SJSA1 (cell line): Measurements from ENCODE around the gene GALNT6. TPM values are rescaled to one million over a fixed set of nuclear protein-coding genes. Genes with fewer than 3 reads are reported as not detected.

ENCODE experiments used
- DNase-seq, 2 experiments: peaks; one replicate each; pipeline ENCODE4 v3.0.0-alpha.2; 2015 to 2020; ENCODE audit warnings: low spot score in 2 of 2, low read depth in 1 of 2
- H3K27ac ChIP-seq: fragments of 250-450 bp; sonication (Bioruptor Pico); 2 replicates; pipeline ENCODE4 v1.5.1; 2020; ENCODE audit warnings: mild to moderate bottlenecking, moderate library complexity
- H3K27me3 ChIP-seq: fragments of 250-450 bp; sonication (Bioruptor Pico); replicated peaks from 2 replicates; pipeline ENCODE4 v1.5.1; 2020; ENCODE audit warnings: mild to moderate bottlenecking, moderate library complexity
- H3K36me3 ChIP-seq: fragments of 250-450 bp; sonication (Bioruptor Pico); 2 replicates; pipeline ENCODE4 v1.5.1; 2020; ENCODE audit warnings: mild to moderate bottlenecking
- H3K4me1 ChIP-seq: fragments of 250-450 bp; sonication (Bioruptor Pico); replicated peaks from 2 replicates; pipeline ENCODE4 v1.6.1; 2021; ENCODE audit warnings: mild to moderate bottlenecking
- H3K4me3 ChIP-seq: fragments of 250-450 bp; sonication (Bioruptor Pico); 2 replicates; pipeline ENCODE4 v1.5.1; 2020; ENCODE audit warnings: mild to moderate bottlenecking
- H3K9me3 ChIP-seq: fragments of 250-450 bp; sonication (Bioruptor Pico); replicated peaks from 2 replicates; pipeline ENCODE4 v1.5.1; 2020; ENCODE audit warnings: mild to moderate bottlenecking
- total RNA-seq: library from RNA; depleted of rRNA; stranded (reverse); fragments of >200 nt; shearing (Covaris generic); gene quantifications from 2 replicates; pipeline ENCODE4 v1.2.3, GENCODE V29; 2014

Gene GALNT6
- total RNA-seq, 1 experiment from 2014 or later, result 30.8 TPM

DNA sequence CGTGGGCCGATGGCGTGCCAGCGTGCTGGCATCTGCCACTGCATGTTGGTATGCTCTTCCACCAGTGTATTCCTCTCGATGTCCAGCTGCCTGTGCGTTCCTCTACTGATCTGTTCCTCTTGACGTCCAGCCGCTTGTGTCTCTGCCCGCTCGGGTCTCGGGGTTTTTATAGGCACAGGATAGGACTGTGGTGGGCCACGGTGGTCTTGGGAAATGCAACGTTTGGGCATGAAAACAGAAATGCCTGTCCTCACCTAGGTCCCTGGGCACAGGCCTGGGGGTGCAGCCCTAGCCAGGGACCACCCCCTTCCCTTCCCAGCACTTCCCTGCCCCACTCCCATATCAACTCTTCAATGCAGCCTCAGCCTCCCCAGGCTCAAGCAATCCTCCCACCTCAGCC is 10.3 kb upstream of the GALNT6 start:
- no peaks in the 10 kb centered on the region for H3K27me3 ChIP-seq
- no peak for DNase-seq

DNA sequence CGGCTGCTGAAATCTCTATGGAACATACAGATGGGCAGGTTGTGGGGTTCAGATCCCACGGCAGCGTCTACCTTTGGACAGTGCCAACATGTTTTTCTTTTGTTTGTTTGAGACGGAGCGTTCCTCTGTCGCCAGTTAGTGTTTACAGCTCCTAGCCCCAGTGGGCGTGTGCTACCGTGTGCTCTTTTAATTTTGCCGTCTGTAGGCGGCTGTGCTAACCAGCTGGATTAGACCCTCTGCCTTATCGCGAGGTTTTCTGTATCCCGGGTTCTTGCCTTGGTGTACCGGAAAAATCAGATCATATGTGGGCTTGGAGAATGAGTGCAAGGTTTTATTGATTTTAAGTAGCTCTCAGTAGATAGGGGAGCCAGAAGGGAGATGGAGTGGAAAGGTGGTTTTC is 9.8 kb upstream of the GALNT6 start:
- Histone ChIP-seq H3K4me3 (no peak overlapping the region), H3K4me1 (peaks cover 36% of the 10 kb centered on the region), H3K27me3 (no peaks in the 10 kb centered on the region), H3K9me3 (no peaks in the 10 kb centered on the region), H3K36me3 (no peaks in the 10 kb centered on the region), H3K27ac (no peak overlapping the region)
- no peak for DNase-seq

More for the DNA sequence above, 10.3 kb upstream of the GALNT6 start:
- Histone ChIP-seq H3K36me3 (peaks cover under 1% of the 10 kb centered on the region; the same call in 1 of the 2 replicates), H3K4me3 (no peak overlapping the region), H3K9me3 (no peaks in the 10 kb centered on the region), H3K27ac (no peak overlapping the region), H3K4me1 (peaks cover 41% of the 10 kb centered on the region)

DNA sequence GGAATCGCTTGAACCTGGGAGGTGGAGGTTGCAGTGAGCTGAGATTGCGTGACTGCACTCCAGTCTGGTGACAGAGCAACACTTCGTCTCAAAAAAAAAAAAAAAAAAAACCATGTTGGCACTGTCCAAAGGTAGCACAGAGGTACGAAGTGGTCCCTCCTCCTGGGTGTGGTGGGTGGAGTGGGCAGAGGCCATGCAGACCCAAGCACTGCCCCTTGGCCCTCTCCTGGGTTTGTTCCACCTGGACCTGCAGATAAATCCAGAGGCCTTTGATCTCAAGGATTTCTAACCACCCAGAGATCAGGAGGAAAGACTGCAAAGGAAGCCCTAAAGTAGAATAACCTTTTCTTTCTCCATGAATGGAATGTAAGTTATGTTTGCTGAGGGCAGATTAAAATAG is 8.7 kb upstream of the GALNT6 start:
- H3K4me3 ChIP-seq, result no peak overlapping the region
- DNase-seq, result peak in 1 of 2 experiments; percentile 27
- no peaks in the 10 kb centered on the region for H3K36me3 ChIP-seq
- H3K4me1 ChIP-seq, result peaks cover 36% of the 10 kb centered on the region
- no peaks in the 10 kb centered on the region for H3K9me3 ChIP-seq
- H3K27ac ChIP-seq, result peak overlapping the region; percentile 28; the same call in 1 of the 2 replicates
- H3K27me3 ChIP-seq, result no peaks in the 10 kb centered on the region

DNA sequence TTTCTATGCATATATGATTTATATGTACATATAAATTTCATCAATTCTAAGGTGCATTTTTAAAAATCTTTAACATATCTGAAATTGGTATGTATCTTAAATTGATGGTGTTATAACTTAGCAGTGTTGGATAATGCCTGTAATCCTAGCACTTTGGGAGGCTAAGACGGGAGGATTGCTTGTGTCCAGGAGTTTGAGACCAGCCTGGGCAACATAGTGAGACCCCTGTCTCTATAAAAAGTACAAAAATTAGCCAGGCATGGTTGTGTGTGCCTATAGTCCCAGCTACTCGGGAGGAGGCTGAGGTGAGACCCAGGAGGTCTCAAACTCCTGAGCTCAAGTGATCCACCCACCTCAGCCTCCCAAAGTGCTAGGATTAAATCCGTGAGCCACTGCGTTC is 6.5 kb upstream of the GALNT6 start:
- no peak overlapping the region for H3K27ac ChIP-seq
- H3K36me3 ChIP-seq, result peaks cover 4% of the 10 kb centered on the region; the same call in 1 of the 2 replicates
- no peak for DNase-seq
- no peak overlapping the region for H3K4me3 ChIP-seq
- H3K9me3 ChIP-seq, result no peaks in the 10 kb centered on the region
- no peaks in the 10 kb centered on the region for H3K27me3 ChIP-seq
- H3K4me1 ChIP-seq, result peaks cover 45% of the 10 kb centered on the region

DNA sequence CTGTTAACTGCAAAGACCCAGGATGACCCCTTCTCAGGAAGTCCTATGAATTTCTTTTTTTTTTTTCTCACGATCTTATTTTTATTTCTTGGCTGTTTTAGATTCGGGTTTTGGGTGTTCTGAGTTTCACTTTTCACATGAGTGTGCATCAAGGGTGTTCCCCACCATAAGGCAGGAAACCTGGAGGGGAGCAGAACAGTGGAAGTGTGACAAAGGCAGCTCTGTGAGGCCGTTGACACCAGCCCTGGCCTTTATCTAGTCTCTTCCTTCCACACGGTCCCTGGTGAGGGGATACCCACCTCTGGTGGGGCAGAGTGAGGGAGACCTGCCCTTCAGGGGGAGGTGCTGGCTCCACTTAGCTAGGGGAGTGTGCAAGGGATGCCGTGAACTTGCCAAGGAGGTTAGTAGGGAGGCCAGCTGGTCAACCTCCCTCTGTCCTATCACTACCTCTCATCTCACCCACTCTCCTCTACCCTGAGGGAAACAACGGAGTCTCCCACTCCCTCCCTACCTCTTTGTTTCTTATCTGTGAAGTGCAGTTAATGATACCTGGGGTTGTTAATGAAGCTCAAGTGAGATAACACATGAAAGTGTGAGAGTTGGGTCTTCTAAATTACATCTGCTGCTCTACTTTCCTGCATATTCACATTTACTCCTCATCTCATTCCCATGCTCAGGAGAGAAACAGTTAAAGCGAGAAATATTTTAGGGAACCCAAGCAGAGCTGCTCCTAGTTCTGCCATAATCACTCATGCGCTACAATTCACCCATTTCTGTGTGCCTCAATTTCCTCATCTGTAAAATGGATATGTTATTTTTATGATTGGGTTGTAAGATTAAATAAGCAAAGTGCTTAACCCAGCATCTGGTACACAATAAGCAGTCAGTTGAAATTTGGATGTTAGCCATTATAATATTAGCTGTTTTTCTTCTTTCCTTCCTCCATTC is 4.4 kb upstream of the GALNT6 start:
- peak overlapping the region; percentile 32; the same call in 1 of the 2 replicates for H3K27ac ChIP-seq
- H3K36me3 ChIP-seq, result peaks cover 4% of the 10 kb centered on the region; the same call in 1 of the 2 replicates
- no peaks in the 10 kb centered on the region for H3K9me3 ChIP-seq
- no peak for DNase-seq
- no peak overlapping the region for H3K4me3 ChIP-seq
- H3K27me3 ChIP-seq, result no peaks in the 10 kb centered on the region
- H3K4me1 ChIP-seq, result peaks cover 62% of the 10 kb centered on the region

DNA sequence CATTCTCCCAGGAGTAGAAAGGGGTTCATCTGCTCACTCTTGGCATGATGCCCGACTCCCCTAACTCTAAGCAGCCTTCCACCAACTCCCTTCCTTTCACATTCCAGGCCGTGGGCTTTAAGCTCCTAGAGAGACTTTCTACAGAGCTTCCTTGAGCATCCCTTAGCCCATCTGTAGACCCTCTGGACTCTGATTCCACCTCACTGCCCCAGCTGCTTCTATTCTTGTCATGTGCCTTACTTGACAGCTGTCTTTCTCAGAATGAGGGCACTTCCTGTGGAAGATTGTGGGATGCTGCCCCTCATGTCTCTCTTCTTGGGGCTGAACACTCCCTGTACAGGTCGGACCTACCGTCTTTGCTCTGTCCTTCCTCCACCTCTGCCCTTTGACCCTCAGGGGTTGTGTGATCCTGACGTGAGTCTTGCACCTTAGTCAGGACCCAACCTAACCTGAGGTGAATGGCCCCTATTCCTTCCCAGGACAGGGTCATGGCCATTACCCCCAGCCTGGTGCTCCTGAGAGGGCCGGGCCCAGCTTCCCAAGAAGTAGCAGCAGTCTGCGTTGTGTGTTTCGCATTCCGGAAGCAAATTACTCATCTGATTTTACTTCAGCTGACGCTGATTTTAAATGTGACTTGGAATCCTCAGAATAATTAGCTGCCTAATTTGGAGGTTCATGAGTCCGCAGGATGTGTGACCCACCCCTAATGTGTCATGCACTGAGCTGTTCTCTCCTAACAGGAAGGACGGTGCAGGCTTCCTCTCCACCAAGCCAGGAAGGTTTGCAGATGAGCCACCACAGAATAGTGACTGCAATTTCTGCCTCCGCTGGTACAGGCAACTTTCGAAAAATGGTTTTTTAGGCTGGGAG is 2.7 kb upstream of the GALNT6 start:
- H3K4me3 ChIP-seq, result no peak overlapping the region

DNA sequence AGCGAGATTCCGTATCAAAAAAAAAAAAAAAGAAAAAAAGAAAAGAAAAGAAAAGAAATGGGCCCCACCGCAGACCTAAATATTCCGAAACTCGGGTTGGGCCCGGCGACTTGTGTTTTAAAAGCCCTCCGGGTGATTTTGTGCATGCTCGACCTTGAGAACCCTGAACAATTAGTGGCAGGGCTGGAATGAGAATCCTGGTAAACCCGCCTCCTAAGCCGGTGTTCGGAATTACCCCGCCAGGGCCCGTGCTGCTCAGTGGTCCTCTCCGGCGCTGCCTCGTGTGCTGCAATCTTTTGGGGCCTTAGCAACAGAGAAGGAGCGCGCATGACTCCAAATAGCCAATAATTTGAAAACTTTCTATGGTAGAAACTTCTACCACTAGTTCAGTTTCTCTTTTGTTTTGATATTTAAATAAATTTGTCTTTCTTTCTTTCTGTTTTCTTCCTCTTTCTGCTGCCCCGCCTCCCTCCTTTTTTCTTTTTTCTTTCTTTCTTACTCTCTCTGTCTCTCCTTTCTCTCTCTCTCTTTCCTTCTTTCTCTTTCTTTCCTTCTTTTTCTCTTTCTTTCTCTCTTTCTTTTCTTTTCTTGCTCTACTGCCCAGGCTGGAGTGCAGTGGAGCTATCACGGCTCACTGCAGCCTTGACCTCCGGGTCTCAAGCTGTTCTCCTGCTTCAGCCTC is 1.5 kb upstream of the GALNT6 start:
- H3K27ac ChIP-seq, result no peak overlapping the region
- DNase-seq, result no peak

More for the DNA sequence above, 2.7 kb upstream of the GALNT6 start:
- Histone ChIP-seq H3K27me3 (no peaks in the 10 kb centered on the region), H3K36me3 (peaks cover 7% of the 10 kb centered on the region), H3K27ac (peak overlapping the region; percentile 69), H3K9me3 (no peaks in the 10 kb centered on the region; the same call in 1 of the 2 replicates), H3K4me1 (peaks cover 67% of the 10 kb centered on the region)
- DNase-seq, result peak; percentile 68 to 81

DNA sequence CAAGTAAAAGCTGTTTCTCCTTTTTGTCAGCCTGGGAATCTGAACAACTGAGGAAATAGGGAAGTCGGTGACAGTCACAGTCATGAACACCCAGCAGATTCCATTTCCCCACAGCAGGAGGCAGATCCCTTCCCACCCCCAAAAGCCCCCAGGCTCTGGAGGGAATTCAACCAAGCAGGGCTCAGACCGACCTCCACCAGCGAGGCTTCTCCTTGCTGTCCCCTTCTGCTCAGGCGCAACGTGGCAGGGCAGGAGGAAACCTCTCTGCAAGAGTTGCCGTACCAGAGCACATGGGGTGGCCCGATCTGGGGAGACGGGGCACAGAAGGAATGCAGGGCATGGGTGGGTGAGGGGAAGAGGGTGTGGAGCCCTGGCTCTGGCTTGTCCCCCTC is 319 bp downstream of the GALNT6 start:
- peak overlapping the region; percentile 48 for H3K27ac ChIP-seq
- H3K27me3 ChIP-seq, result no peaks in the 10 kb centered on the region
- peaks cover 78% of the 10 kb centered on the region for H3K4me1 ChIP-seq
- peak overlapping the region; percentile 56 for H3K4me3 ChIP-seq
- H3K36me3 ChIP-seq, result peaks cover 10% of the 10 kb centered on the region
- H3K9me3 ChIP-seq, result peaks cover 4% of the 10 kb centered on the region; the same call in 1 of the 2 replicates
- peak in 1 of 2 experiments; percentile 37 for DNase-seq

More for the DNA sequence above, 1.5 kb upstream of the GALNT6 start:
- Histone ChIP-seq H3K9me3 (peaks cover 4% of the 10 kb centered on the region; the same call in 1 of the 2 replicates), H3K4me1 (peaks cover 79% of the 10 kb centered on the region), H3K4me3 (no peak overlapping the region), H3K36me3 (peaks cover 10% of the 10 kb centered on the region), H3K27me3 (no peaks in the 10 kb centered on the region)

DNA sequence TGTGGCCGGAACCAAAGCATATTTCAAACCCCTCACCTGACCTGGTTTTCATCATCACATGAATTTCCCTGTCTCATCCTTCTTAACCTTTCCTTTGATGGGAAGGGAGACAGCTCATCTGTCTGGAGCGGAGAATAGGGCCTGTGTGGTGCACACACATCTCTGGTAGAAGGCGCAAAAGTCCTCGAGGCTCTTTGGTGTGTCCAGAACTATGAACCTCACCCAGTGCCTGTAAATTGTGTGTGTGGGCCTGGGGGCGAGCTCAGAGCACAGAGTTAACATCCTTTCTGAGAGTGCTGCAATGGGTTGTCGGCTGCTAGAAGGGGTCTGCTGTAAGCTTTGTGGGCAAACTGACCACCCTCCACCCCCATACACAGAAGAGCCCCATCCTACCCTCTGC is 749 bp downstream of the GALNT6 start:
- no peak for DNase-seq
- Histone ChIP-seq H3K9me3 (peaks cover 4% of the 10 kb centered on the region; the same call in 1 of the 2 replicates), H3K27ac (no peak overlapping the region), H3K4me1 (peaks cover 73% of the 10 kb centered on the region), H3K4me3 (peak overlapping the region; percentile 56), H3K27me3 (no peaks in the 10 kb centered on the region), H3K36me3 (peaks cover 10% of the 10 kb centered on the region)

DNA sequence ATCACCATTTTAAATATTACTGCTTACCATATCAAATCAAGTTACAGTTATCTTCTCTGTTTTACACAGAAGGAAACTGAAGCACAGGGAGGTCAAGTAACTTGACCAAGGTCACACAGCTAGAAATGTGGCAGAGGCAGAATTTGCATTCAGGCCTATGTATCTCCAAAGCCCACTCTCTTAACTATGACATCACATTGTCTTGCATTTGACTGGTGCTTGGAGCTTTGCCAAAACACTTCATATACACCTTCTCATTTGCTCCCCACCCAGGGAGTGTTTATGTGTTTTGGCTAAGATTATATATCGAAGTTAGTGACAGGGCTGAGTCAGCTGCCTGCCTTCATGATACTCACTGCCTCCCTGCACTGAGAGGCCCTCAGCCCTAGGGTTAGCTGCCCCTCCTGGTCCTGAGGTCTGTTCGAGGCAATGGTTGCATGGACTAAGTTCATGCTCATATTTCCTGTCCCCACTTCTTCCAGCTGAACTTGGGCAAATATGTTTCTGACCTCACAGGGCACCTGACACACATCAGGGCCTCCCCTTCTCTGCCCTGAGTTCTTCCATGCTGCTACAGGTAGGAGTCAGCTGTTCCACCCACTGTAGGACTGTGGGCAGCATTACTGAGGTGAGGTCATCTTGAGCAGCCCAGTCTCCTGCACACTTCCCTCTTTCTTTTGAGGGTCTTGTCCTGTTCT is 1.8 kb downstream of the GALNT6 start:
- H3K27ac ChIP-seq, result no peak overlapping the region
- peak; percentile 83 to 85 for DNase-seq
- no peaks in the 10 kb centered on the region for H3K27me3 ChIP-seq
- peaks cover 63% of the 10 kb centered on the region for H3K4me1 ChIP-seq
- peaks cover 4% of the 10 kb centered on the region; the same call in 1 of the 2 replicates for H3K9me3 ChIP-seq
- H3K36me3 ChIP-seq, result peaks cover 11% of the 10 kb centered on the region
- H3K4me3 ChIP-seq, result no peak overlapping the region

DNA sequence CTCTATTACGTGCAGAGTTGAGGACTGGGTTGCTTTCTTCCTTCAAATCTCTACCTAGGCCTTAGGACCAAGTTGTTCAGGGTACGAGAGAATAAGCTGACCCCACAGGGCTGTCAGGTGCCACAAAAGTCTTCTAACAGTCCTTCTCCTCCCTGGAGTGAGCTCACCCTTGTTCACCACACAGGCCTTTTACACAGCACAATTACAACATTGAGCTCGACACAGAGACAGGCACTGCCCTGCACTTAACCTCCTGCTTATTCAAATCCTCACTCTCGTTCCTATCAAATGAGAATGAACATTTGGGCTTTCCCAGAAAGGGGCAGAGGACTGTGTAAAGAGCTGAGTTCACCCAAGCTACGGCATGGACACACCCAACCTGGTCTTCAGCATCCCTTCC is 2.4 kb downstream of the GALNT6 start:
- Histone ChIP-seq H3K36me3 (peaks cover 14% of the 10 kb centered on the region), H3K27ac (0 out of 2 replicates have a peak overlapping the region, but pooled peaks have one; percentile 24), H3K4me1 (peaks cover 60% of the 10 kb centered on the region), H3K4me3 (no peak overlapping the region), H3K27me3 (no peaks in the 10 kb centered on the region), H3K9me3 (peaks cover 4% of the 10 kb centered on the region; the same call in 1 of the 2 replicates)
- no peak for DNase-seq

DNA sequence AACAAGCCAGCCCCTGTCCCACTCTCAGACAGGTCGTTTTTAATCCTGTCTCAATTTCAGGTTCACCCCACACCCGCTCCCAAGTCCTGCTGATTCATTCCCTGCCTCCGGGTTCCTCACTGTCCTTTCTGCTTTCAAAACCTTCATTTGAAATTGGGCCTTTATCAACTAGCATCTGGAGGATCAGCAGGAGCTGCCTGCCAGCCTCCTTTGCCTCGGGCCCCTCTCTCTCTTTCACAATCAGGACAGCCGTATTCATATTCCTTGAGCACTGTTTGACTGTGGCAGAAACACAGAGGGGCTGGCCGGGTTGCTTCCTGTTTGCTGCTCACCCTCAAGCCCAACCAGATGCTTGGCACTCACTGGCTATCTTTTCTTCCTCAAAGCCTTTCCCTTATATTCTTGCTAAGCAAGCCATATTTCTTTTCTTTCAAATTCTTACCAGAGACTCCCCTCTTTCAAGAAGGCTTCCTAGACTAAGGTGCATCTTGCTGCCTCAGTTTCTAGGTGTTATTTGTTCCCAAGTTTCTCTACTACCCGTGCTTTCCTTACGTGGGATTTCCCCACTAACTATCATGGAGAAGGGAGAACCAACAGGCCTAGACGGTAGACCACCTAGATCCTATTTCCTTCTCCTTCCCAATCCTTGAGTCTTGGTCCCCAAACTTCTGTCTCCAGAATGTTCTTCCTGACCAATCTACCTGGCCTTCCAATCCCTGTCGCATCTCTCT is 3.0 kb downstream of the GALNT6 start:
- no peak overlapping the region for H3K4me3 ChIP-seq
- H3K4me1 ChIP-seq, result peaks cover 58% of the 10 kb centered on the region
- H3K9me3 ChIP-seq, result peaks cover 4% of the 10 kb centered on the region; the same call in 1 of the 2 replicates
- H3K27ac ChIP-seq, result peak overlapping the region; percentile 24; the same call in 1 of the 2 replicates
- H3K27me3 ChIP-seq, result no peaks in the 10 kb centered on the region
- H3K36me3 ChIP-seq, result peaks cover 17% of the 10 kb centered on the region
- no peak for DNase-seq
